GM12878 (cell line): ENCODE results near the gene KCNQ1OT1. TPM values are rescaled to one million over a fixed set of nuclear protein-coding genes. Genes with fewer than 3 reads are reported as not detected.

Experiments
- ATAC-seq: fragments of 200-7000 bp; cut with Tn5 transposase; 3 replicates; pipeline ENCODE4 v1.9.1; 2020; ENCODE audit warnings: mild to moderate bottlenecking, moderate library complexity
- BruUV-seq: library from RNA; stranded (reverse); fragments of 400-500 nt; replicated peaks from 2 replicates; lab custom pipeline; 2021; lab: Mats Ljungman, UMichigan
- CTCF ChIA-PET: fragments of 300-600 bp; sonication (Branson Sonifier 250); formaldehyde crosslinking; extraction: SDS; loops from one replicate; lab custom pipeline; 2021; ENCODE audit warnings: inconsistent platforms; lab: Yijun Ruan, JAX
- POLR2A ChIA-PET: fragments of 350-600 bp; formaldehyde crosslinking; extraction: SDS; loops from one replicate; lab custom pipeline; 2021; ENCODE audit warnings: inconsistent platforms; lab: Charles Lee
- RAD21 ChIA-PET: fragments of 300-600 bp; sonication (Branson Sonifier 250); formaldehyde crosslinking; loops from one replicate; lab custom pipeline; 2023; ENCODE audit warnings: antibody characterized with exemption; ENCODE audit not compliant: unreplicated experiment; lab: Charles Lee
- SMC1A ChIA-PET: fragments of 300-600 bp; sonication (Branson Sonifier 250); formaldehyde crosslinking; loops from one replicate; lab custom pipeline; 2023; ENCODE audit not compliant: unreplicated experiment, uncharacterized antibody; lab: Charles Lee
- DNase-seq: peaks from one replicate; pipeline ENCODE4 v3.0.0-alpha.2; 2011; ENCODE audit warnings: low read depth, low spot score
- FAIRE-seq: peaks from 3 replicates; lab custom pipeline; 2011; peaks lifted over from hg19 to GRCh38; lab: Jason Lieb, UNC
- H2AFZ ChIP-seq: 2 replicates; pipeline ENCODE4 v1.6.0; 2011; ENCODE audit warnings: low read depth, low read length, control low read depth; ENCODE audit not compliant: control insufficient read depth
- H3K27ac ChIP-seq: 2 replicates; pipeline ENCODE4 v1.5.1; 2011; ENCODE audit warnings: control low read depth; ENCODE audit not compliant: control insufficient read depth, insufficient read depth
- H3K27me3 ChIP-seq, 2 experiments: replicated peaks in 1 of 2; 2 replicates each; pipeline versions ENCODE4 v1.6.0 to v1.6.1; 2011; ENCODE audit warnings: low read length in 1 of 2; ENCODE audit not compliant: control insufficient read depth in 2 of 2, insufficient read depth in 2 of 2
- H3K36me3 ChIP-seq, 2 experiments: 2 replicates each; pipeline ENCODE4 v1.5.1; 2011; ENCODE audit warnings: low read length in 1 of 2; ENCODE audit not compliant: control insufficient read depth in 2 of 2, insufficient read depth in 2 of 2
- H3K4me1 ChIP-seq: 2 replicates; pipeline ENCODE4 v1.6.1; 2011; ENCODE audit warnings: mild to moderate bottlenecking, low read length, moderate library complexity, mixed read lengths; ENCODE audit not compliant: control insufficient read depth, insufficient read depth
- H3K4me2 ChIP-seq: 2 replicates; pipeline ENCODE4 v1.6.0; 2011; ENCODE audit warnings: control low read depth; ENCODE audit not compliant: control insufficient read depth, insufficient read depth
- H3K4me3 ChIP-seq: fragments of 200-600 bp; sonication (generic); 2 replicates; pipeline ENCODE4 v1.5.1; 2016
- H3K79me2 ChIP-seq: 2 replicates; pipeline ENCODE4 v1.6.0; 2011; ENCODE audit warnings: low read length; ENCODE audit not compliant: control insufficient read depth, insufficient read depth
- H3K9ac ChIP-seq: 2 replicates; pipeline ENCODE4 v1.8.0; 2011; ENCODE audit warnings: low read length, control low read depth, mixed read lengths; ENCODE audit not compliant: control insufficient read depth, insufficient read depth
- H3K9me3 ChIP-seq: replicated peaks from 3 replicates; pipeline ENCODE4 v1.5.1; 2011; ENCODE audit warnings: mild to moderate bottlenecking, low read length; ENCODE audit not compliant: control insufficient read depth, insufficient read depth
- H4K20me1 ChIP-seq: 2 replicates; pipeline ENCODE4 v1.6.0; 2011; ENCODE audit not compliant: control insufficient read depth, insufficient read depth
- SPI1 ChIP-seq: IDR thresholded peaks from 2 replicates; pipeline ENCODE4 v1.6.1; 2011; ENCODE audit warnings: low read depth, mild to moderate bottlenecking, low read length, moderate library complexity, borderline replicate concordance; ENCODE audit not compliant: insufficient read depth
- ZNF687 ChIP-seq: fragments of 450-650 bp; IDR thresholded peaks from 2 replicates; pipeline ENCODE4 v1.6.1; 2017; ENCODE audit warnings: mild to moderate bottlenecking, moderate library complexity
- WGBS: methylation state at CpG from one replicate; pipeline ENCODE4 v1.1.6; 2016; ENCODE audit warnings: low lambda C conversion rate; ENCODE audit not compliant: insufficient replicate concordance, insufficient coverage; ENCODE audit errors: missing lambda C conversion rate; 5-methylcytosine and 5-hydroxymethylcytosine counted together
- in situ Hi-C: fragments of 300-500 bp; cut with MboI; formaldehyde crosslinking; loops from 9 replicates; pipeline ENCODE4 v1.14.3; 2018; ENCODE audit warnings: mixed read lengths
- intact Hi-C: fragments of 100-400 bp; cut with micrococcal nuclease; formaldehyde crosslinking; loops from one replicate; pipeline ENCODE4 v1.14.2; 2022; ENCODE audit not compliant: unreplicated experiment
- polyA plus RNA-seq, 11 experiments: library from polyadenylated mRNA; depleted of rRNA in 4 of 11; unstranded in 6 of 11; stranded (reverse) in 5 of 11; fragments of >200 nt; fragmentation: Nextera tagmentation in 4 of 11; fragmentation: Illumina TruSeq in 1 of 11; extraction: Ambion mirVana in 4 of 11; extraction: Trizol in 1 of 11; gene quantifications; 1 replicate in 1 of 11; 2 replicates in 10 of 11; pipeline versions ENCODE4 v1.2.1 to v1.2.3, GENCODE V29; 2011 to 2016; ENCODE audit warnings: inconsistent platforms in 2 of 11, missing spikeins in 2 of 11, low read depth in 1 of 11
- total RNA-seq, 4 experiments: library from RNA; depleted of rRNA in 3 of 4; stranded (reverse); fragments of >200 nt in 3 of 4; fragmentation: Illumina TruSeq in 1 of 4; extraction: Trizol in 1 of 4; gene quantifications; 2 replicates each; pipeline versions ENCODE4 v1.2.1 to v1.2.3, GENCODE V29; 2013 to 2021

KCNQ1OT1 gene
- total and polyA plus RNA-seq, 10 of the 15 experiments (the other 5 are each of a cell fraction or from before 2014, with no cell fraction given) = 0.02 to 1.6 (median 0.41) TPM

DNA sequence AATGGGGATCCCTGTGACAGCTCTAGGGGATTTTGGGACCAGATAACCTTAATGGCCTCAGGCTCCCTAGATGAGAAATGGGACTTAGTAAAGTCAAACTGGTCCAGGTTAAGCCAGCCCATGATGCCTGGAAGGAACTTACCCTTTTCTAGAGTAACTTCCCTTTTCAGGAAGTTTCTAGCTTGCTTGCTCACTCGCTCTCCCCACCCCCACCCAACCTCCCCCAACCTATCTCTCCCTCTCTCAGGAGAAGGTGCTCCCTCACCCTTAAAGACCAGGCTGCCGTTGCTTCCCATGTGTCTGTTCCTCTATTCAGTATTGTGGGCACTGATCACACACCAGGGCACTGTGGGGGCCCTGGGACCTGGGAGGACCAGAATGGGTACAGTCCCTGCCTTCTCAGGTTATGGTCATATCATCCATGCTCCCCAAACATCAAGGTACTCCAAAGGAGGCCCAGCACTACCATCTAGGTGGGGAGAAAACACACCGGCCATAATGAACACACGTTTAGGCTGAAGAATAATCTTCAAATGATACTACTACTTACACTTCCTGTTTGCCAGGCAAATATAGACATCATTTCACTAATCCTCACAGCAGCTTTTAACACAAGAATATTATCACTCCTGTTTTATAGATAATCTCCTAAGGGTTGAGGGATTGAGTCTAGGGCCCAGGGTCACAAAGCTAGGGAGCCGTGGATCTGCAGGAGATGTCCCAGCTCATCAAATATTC lies 18.2 kb downstream of the KCNQ1OT1 start:
- no peaks in the 10 kb centered on the region for H4K20me1 ChIP-seq
- 30% methylated on average over 4 of the region's 5 CpGs for WGBS
- no peaks in the 10 kb centered on the region for H3K9me3 ChIP-seq
- ChIA-PET RAD21 (interaction anchor here (1.0 kb wide), 1 partner anchor 150 kb away, joined by 3 read pairs; no protein-coding TSS in a partner anchor), CTCF (interaction anchor here (1.2 kb wide), 1 partner anchor 207 kb away, joined by 3 read pairs; no protein-coding TSS in a partner anchor), SMC1A (interaction anchor here (1.9 kb wide), 1 partner anchor 10 kb away, joined by 7 read pairs; no protein-coding TSS in a partner anchor), POLR2A (no interaction called here)
- H3K36me3 ChIP-seq = 0 out of 4 replicates have a peak, but pooled peaks cover 0 to 3% of the 10 kb centered on the region in 2 experiments
- DNase-seq = no peak
- peak overlapping the region; percentile 28 for H3K27ac ChIP-seq
- in situ Hi-C loops = no loop called here
- peak overlapping the region; percentile 38 for H3K4me2 ChIP-seq
- intact Hi-C loops = no loop called here
- peaks cover 7% of the 10 kb centered on the region for H3K4me1 ChIP-seq
- FAIRE-seq = no peak
- H3K9ac ChIP-seq = no peak overlapping the region
- TF ChIP-seq SPI1 = peak; percentile 27; the same call in 1 of the 2 replicates
- TF ChIP-seq ZNF687 = no peak
- no peaks in the 10 kb centered on the region for H3K27me3 ChIP-seq
- H2AFZ ChIP-seq = peak overlapping the region; percentile 37
- no peak overlapping the region for H3K4me3 ChIP-seq
- BruUV-seq = no TSS peak
- ATAC-seq = no peak
- no peaks in the 10 kb centered on the region; the same call in none of the 2 replicates for H3K79me2 ChIP-seq
